ENCODE results near the gene GXYLT2. TPM values are rescaled to one million over a fixed set of nuclear protein-coding genes. Genes with fewer than 3 reads are reported as not detected.
"Not testable (repeated sequence)": the region's sequence is repeated elsewhere in the genome, so short reads cannot be mapped to it uniquely, and the experiment has no call there.

Gene GXYLT2
- total RNA-seq, 3 donors from 2014 or later, result not detected

DNA sequence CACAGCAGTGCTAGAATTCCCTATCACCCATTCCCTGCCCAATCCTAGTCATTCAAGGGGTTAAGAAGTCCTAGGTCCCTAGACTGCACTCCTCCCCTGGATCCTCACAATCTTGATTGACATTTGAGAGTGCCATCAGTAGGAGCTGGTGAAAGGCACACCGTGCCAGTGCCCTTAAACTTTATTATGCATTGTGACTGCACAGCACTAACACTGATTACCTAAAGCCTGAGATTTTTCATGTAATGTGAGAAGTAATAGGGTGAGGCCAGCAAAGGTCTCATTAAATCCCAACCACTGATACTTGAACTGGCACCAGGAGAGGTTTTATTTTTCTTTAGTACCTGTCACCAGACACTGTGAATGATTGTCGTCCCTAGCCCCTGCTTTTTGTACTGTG, 16.3 kb downstream of the GXYLT2 start:
- Mint-ChIP-seq H3K4me1 (ENCODE audit: low read depth) (no peaks in the 10 kb centered on the region), H3K27me3 (ENCODE audit: low read depth) (peaks cover 5% of the 10 kb centered on the region), H3K9me3 (no peaks in the 10 kb centered on the region), H3K36me3 (ENCODE audit: insufficient read depth) (no peaks in the 10 kb centered on the region), H3K4me3 (no peak overlapping the region)
- no peak for ATAC-seq
- no peak for DNase-seq

- Mint-ChIP-seq H3K4me3 (no peak overlapping the region), H3K27me3 (ENCODE audit: low read depth) (peaks cover 5% of the 10 kb centered on the region), H3K36me3 (ENCODE audit: insufficient read depth) (no peaks in the 10 kb centered on the region), H3K4me1 (ENCODE audit: low read depth) (no peaks in the 10 kb centered on the region), H3K9me3 (no peaks in the 10 kb centered on the region)
- ATAC-seq, result no peak
- no peak for DNase-seq
Observed at GRCh38 chr3:72906154-72906553, 18.3 kb downstream of the GXYLT2 start.

DNA sequence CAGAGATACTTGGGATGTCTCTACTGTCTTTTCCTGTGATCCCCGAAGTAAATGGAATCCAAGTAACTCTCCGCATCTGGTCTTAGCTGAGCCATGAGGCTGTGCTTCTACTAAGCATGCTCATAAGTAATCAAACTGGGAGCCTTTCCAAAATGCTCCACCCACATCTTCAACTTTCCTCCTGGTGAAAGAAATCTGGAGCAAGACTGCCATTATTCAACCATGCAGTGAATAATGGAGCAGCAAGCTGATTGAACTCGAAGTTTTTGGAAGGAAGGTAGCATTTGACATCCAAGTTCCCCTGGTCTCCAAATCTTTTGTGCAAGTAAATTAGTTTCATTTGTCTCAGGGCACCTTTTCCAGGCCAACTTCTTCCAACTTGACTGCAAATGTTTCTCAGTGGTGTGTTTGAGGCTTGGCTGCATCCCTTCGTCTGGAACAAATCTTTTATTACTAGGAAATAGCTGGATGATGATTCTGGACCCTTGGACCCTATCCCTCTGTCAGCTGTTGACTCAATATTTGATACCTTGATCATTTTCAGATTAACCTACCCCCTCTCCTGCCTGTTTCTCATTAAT, 19.4 kb downstream of the GXYLT2 start:
- H3K9me3 Mint-ChIP-seq, result no peaks in the 10 kb centered on the region
- peaks cover 2% of the 10 kb centered on the region for H3K27me3 Mint-ChIP-seq (ENCODE audit: low read depth)
- no peak overlapping the region for H3K4me3 Mint-ChIP-seq
- DNase-seq (no peak), ATAC-seq (no peak)
- H3K36me3 Mint-ChIP-seq (ENCODE audit: insufficient read depth), result no peaks in the 10 kb centered on the region
- H3K4me1 Mint-ChIP-seq (ENCODE audit: low read depth), result no peaks in the 10 kb centered on the region

GRCh38 chr3:72907731-72908620, 20.1 kb downstream of the GXYLT2 start:
- ATAC-seq (no peak), DNase-seq (no peak)
- H3K4me1 Mint-ChIP-seq (ENCODE audit: low read depth), result no peaks in the 10 kb centered on the region
- peaks cover 2% of the 10 kb centered on the region for H3K27me3 Mint-ChIP-seq (ENCODE audit: low read depth)
- no peaks in the 10 kb centered on the region for H3K9me3 Mint-ChIP-seq
- no peak overlapping the region for H3K4me3 Mint-ChIP-seq
- H3K36me3 Mint-ChIP-seq (ENCODE audit: insufficient read depth), result no peaks in the 10 kb centered on the region

DNA sequence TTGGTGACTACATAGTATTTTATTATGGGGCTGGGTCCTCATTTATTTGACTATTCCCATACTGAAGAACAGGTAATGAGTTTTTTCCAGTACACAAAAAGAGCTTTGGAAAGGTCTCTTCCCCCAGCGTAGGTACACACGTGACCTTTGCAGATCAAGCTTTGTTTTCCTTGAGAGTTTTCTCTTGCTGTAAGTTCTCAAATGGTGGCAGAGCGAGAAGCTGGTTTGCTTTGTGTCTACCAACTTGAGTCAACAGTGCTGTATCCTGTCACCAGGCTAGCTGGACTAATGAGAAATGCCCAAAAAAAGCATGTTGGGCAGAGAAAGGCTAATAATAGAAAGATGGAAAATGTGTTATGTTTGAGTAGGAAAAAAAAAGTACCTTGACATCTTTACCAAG, 21.7 kb downstream of the GXYLT2 start:
- ATAC-seq (no peak), DNase-seq (no peak)
- Mint-ChIP-seq H3K4me3 (no peak overlapping the region), H3K36me3 (ENCODE audit: insufficient read depth) (no peaks in the 10 kb centered on the region), H3K9me3 (no peaks in the 10 kb centered on the region), H3K27me3 (ENCODE audit: low read depth) (no peaks in the 10 kb centered on the region), H3K4me1 (ENCODE audit: low read depth) (no peaks in the 10 kb centered on the region)

DNA sequence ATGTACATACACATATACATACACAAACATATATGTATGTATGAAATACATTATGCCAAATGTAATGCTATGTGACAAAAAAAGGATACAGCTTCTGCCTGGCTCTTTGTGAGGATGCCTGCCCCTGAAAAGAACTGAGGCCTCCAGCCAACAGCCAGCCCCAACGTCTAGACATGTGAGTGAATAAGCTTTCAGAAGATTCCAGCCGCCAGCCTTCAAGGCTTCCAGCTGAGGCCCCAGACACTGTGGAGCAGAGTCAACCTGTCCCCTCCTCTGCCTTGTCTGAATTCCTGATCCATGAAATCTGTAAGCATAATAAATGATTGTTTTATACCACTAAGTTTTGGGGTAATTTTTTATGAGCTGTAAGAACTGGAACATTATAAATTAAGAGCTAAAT, 24.7 kb downstream of the GXYLT2 start:
- Mint-ChIP-seq H3K4me3 (no peak overlapping the region), H3K27me3 (ENCODE audit: low read depth) (peaks cover 9% of the 10 kb centered on the region), H3K4me1 (ENCODE audit: low read depth) (no peaks in the 10 kb centered on the region), H3K9me3 (no peaks in the 10 kb centered on the region), H3K36me3 (ENCODE audit: insufficient read depth) (no peaks in the 10 kb centered on the region)
- ATAC-seq (no peak), DNase-seq (no peak)

GRCh38 chr3:72914383-72914782, 26.5 kb downstream of the GXYLT2 start:
- H3K27me3 Mint-ChIP-seq (ENCODE audit: low read depth), result peaks cover 9% of the 10 kb centered on the region
- no peak overlapping the region for H3K4me3 Mint-ChIP-seq
- DNase-seq (no peak), ATAC-seq (no peak)
- H3K36me3 Mint-ChIP-seq (ENCODE audit: insufficient read depth), result no peaks in the 10 kb centered on the region
- H3K9me3 Mint-ChIP-seq, result no peaks in the 10 kb centered on the region
- H3K4me1 Mint-ChIP-seq (ENCODE audit: low read depth), result no peaks in the 10 kb centered on the region

- Mint-ChIP-seq H3K27me3 (ENCODE audit: low read depth) (peaks cover 9% of the 10 kb centered on the region), H3K9me3 (no peaks in the 10 kb centered on the region), H3K36me3 (ENCODE audit: insufficient read depth) (no peaks in the 10 kb centered on the region), H3K4me3 (no peak overlapping the region), H3K4me1 (ENCODE audit: low read depth) (no peaks in the 10 kb centered on the region)
- ATAC-seq, result no peak
- no peak for DNase-seq
Observed at GRCh38 chr3:72916250-72916649, 28.4 kb downstream of the GXYLT2 start.

DNA sequence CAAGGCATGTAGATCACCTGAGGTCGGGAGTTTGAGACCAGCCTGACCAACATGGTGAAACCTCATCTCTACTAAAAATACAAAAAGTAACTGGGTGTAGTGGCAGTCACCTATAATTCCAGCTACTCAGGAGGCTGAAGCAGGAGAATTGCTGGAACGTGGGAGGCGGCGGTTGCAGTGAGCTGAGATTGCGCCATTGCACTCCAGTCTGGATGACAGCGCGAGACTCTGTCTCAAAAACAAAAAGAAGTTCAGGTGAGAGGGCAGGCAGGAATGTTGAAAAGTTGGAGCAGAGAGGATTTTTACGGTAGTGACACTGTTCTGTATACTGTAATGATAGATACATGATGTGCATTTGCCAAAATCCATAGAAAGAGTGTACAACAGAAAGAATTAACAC, 31.7 kb downstream of the GXYLT2 start:
- Mint-ChIP-seq H3K4me3 (no peak overlapping the region), H3K4me1 (ENCODE audit: low read depth) (no peaks in the 10 kb centered on the region), H3K27me3 (ENCODE audit: low read depth) (peaks cover 9% of the 10 kb centered on the region), H3K36me3 (ENCODE audit: insufficient read depth) (no peaks in the 10 kb centered on the region), H3K9me3 (no peaks in the 10 kb centered on the region)
- no peak for ATAC-seq
- no peak for DNase-seq

DNA sequence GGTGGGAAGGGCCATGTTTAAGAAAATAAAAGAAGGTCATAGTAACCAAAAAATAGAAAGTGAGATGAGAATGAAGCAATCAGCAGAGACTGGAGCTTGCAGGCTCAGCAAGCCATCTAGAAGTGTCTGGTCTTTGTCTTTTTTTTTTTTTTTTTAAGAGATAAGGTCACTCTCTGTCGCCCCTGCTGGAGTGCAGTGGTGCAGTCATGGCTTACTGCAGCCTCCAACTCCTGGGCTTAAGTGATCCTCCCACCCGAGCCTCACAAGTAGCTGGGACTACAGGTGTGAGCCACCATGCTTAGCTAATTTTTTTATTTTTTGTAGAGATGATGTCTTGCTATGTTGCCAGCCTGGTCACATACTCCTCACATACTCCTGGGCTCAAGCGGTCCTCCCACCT, 36.2 kb downstream of the GXYLT2 start:
- ATAC-seq (no peak), DNase-seq (no peak)
- H3K36me3 Mint-ChIP-seq (ENCODE audit: insufficient read depth), result no peaks in the 10 kb centered on the region
- H3K4me3 Mint-ChIP-seq, result no peak overlapping the region
- H3K27me3 Mint-ChIP-seq (ENCODE audit: low read depth), result peaks cover 1% of the 10 kb centered on the region
- no peaks in the 10 kb centered on the region for H3K9me3 Mint-ChIP-seq
- no peaks in the 10 kb centered on the region for H3K4me1 Mint-ChIP-seq (ENCODE audit: low read depth)

DNA sequence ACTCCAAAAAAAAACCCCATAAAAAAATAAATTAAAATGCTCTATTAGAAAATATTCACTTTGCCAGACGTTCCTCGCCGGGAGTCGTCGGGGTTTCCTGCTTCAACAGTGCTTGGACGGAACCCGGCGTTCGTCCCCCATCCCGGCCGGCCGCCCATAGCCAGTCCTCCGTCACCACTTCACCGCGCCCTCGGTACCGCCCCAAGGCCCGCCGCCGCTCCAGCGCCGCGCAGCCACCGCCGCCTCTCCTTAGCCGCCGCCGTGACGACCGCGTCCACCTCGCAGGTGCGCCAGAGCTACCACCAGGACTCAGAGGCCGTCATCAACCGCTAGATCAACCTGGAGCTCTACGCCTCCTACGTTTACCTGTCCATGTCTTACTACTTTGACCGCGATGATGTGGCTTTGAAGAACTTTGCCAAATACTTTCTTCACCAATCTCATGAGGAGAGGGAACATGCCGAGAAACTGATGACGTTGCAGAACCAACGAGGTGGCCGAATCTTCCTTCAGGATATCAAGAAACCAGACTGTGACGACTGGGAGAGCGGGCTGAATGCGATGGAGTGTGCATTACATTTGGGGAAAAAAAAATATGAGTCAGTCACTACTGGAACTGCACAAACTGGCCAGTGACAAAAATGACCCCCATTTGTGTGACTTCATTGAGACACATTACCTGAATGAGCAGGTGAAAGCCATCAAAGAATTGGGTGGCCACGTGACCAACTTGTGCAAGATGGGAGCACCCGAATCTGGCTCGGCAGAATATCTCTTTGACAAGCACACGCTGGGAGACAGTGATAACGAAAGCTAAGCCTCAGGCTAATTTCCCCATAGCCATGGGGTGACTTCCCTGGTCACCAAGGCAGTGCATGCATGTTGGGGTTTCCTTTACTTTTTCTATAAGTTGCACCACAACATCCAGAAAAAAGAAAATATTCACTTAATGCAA, 41.2 kb downstream of the GXYLT2 start:
- not testable (repeated sequence) for H3K4me1 Mint-ChIP-seq (ENCODE audit: low read depth); H3K36me3 Mint-ChIP-seq (ENCODE audit: insufficient read depth); DNase-seq; H3K9me3 Mint-ChIP-seq; H3K4me3 Mint-ChIP-seq; H3K27me3 Mint-ChIP-seq (ENCODE audit: low read depth); ATAC-seq

DNA sequence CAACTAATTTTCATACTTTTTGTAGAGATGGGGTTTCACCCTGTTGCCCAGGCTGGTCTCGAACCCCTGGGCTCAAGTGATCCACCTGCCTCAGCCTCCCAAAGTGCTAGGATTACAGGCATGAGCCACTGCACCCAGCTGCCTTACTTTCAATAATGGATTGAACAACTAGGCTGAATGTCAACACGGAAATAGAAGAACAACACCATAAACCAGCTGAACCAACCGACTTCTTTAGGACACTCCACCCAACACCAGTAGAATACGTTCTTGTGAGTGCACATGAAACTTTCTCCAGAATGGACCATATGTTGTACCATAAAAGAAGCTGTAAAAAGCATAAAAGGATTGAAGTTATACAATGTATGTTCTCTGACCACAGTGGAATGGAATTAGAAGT, 42.9 kb downstream of the GXYLT2 start:
- Mint-ChIP-seq H3K9me3 (no peaks in the 10 kb centered on the region), H3K27me3 (ENCODE audit: low read depth) (peaks cover 2% of the 10 kb centered on the region), H3K4me3 (no peak overlapping the region), H3K4me1 (ENCODE audit: low read depth) (no peaks in the 10 kb centered on the region), H3K36me3 (ENCODE audit: insufficient read depth) (no peaks in the 10 kb centered on the region)
- DNase-seq (no peak), ATAC-seq (no peak)

DNA sequence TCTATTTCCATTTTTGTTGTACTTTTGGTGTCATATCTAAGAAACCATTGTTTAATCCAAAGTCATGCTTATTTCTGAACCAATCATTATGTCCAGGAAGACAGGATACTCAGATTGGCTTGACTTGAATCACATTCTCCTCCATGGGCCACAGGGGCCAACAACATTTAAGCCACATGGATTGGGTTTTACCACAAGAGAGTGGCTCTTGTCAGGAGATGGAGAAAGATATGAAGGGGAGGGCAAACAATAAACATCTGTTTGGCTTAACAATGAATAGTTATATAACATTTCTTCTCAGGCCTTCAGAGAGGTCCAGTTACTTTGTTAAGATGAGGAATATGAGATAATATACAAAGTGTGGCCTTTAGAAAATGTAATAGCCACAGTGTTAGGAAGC, 44.6 kb downstream of the GXYLT2 start:
- Mint-ChIP-seq H3K4me1 (ENCODE audit: low read depth) (no peaks in the 10 kb centered on the region), H3K9me3 (no peaks in the 10 kb centered on the region)
- ATAC-seq, result no peak

GRCh38 chr3:72938471-72939265, 50.8 kb downstream of the GXYLT2 start:
- DNase-seq (no peak), ATAC-seq (peak; percentile 97)

More for the DNA sequence above, 44.6 kb downstream of the GXYLT2 start:
- Mint-ChIP-seq H3K4me3 (no peak overlapping the region), H3K27me3 (ENCODE audit: low read depth) (peaks cover 2% of the 10 kb centered on the region), H3K36me3 (ENCODE audit: insufficient read depth) (no peaks in the 10 kb centered on the region)
- no peak for DNase-seq

More at GRCh38 chr3:72938471-72939265, 50.8 kb downstream of the GXYLT2 start:
- Mint-ChIP-seq H3K9me3 (no peaks in the 10 kb centered on the region), H3K27me3 (ENCODE audit: low read depth) (no peaks in the 10 kb centered on the region), H3K4me3 (no peak overlapping the region), H3K4me1 (ENCODE audit: low read depth) (no peaks in the 10 kb centered on the region), H3K36me3 (ENCODE audit: insufficient read depth) (no peaks in the 10 kb centered on the region)

All from activated T-cell treated with anti-CD3 and anti-CD28 coated beads, Interleukin-2, amount 50 U/mL, for 4 hours (primary cell).